Measurements from ENCODE around the gene BRME1.

The BRME1 gene

DNA sequence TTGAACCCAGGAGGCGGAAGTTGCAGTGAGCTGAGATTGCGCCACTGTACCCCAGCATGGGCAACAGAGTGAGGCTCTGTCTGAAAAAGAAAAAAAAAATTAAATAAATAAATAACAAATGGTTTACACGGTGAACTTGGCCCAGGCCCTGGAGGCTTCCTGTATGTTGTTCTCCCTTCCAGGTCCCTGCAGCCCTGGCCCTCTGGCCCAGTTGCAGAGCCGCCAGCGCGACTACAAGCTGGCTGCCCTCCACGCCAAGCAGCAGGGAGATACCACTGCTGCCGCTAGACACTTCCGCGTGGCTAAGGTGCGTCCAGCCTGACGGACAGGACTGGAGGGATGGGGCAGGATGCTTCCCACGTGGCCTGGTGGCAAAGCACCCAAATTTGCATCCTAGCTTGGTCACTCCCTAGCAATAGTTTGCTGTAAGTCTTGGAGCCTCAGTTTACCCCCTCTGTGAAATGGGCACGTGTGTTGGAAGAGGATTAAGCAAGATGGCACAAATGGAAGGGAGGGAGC lies 12.0 kb upstream of the BRME1 start:
- no peak for DNase-seq (ENCODE audit: low spot score)
- Mint-ChIP-seq H3K27ac (no peak overlapping the region), H3K4me1 (ENCODE audit: low read depth) (no peaks in the 10 kb centered on the region), H3K4me3 (no peak overlapping the region), H3K9me3 (peaks cover 6% of the 10 kb centered on the region), H3K36me3 (ENCODE audit: low read depth) (peaks cover 42% of the 10 kb centered on the region), H3K27me3 (ENCODE audit: low read depth) (no peaks in the 10 kb centered on the region)

DNA sequence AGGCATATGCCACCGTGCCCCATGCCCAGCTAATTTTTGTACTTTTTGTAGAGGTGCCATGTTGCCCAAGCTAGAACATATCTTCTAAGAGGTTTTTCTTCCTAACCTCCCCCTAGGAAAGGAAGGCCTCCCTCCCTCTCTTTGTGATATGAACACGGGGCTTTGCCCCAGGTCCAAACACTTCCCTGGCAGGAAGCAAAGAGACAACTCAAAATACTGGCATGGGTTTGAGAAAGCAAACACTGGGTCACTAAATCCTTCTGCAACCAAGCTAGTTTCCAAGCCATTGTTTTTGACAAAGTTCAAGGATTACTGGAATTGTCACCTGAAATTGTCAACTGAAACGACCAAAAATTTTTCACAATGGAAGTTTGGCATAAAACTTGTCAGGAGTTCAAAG lies 8.9 kb upstream of the BRME1 start:
- Mint-ChIP-seq H3K27ac (no peak overlapping the region), H3K4me3 (no peak overlapping the region), H3K9me3 (no peaks in the 10 kb centered on the region), H3K36me3 (ENCODE audit: low read depth) (peaks cover 29% of the 10 kb centered on the region), H3K4me1 (ENCODE audit: low read depth) (no peaks in the 10 kb centered on the region), H3K27me3 (ENCODE audit: low read depth) (no peaks in the 10 kb centered on the region)
- no peak for DNase-seq (ENCODE audit: low spot score)

DNA sequence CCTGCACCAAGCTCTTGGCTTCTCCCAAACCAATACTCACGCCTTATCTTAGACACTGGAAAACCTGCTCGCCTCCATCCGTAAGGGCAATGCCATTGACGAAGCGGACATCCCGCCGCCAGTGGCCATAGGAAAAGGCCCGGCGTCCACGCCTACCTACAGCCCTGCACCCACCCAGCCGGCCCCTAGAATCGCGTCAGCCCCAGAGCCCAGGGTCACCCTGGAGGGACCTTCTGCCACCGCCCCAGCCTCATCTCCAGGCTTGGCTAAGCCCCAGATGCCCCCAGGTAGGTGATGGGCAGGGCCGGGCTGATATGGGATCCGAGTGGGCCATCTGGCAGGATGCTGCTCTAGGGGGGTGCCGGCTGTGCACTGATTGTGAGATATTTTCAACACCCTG lies 7.4 kb upstream of the BRME1 start:
- no peak for DNase-seq (ENCODE audit: low spot score)
- H3K36me3 Mint-ChIP-seq (ENCODE audit: low read depth), result peaks cover 27% of the 10 kb centered on the region
- no peak overlapping the region for H3K27ac Mint-ChIP-seq
- no peak overlapping the region for H3K4me3 Mint-ChIP-seq
- H3K4me1 Mint-ChIP-seq (ENCODE audit: low read depth), result no peaks in the 10 kb centered on the region
- H3K9me3 Mint-ChIP-seq, result no peaks in the 10 kb centered on the region
- no peaks in the 10 kb centered on the region for H3K27me3 Mint-ChIP-seq (ENCODE audit: low read depth)

DNA sequence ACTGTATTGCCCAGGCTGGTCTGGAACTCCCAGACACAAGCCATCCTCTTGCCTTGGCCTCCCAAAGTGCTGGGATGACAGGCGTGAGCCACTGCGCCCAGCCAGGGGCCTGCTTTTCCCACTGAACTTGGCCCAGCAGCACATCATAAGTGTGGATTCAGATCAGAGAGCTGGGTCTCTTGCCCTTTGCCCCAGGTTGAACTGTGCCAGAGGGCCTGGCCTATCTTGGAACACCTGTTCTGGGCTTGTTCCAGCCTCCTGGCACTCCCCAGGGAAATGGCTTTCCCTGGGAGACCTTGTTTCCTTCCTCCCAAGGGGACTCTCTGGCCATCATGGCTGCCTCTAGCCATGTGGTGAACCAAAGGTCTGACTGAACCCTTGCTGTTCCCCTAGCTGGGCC lies 3.5 kb upstream of the BRME1 start:
- Mint-ChIP-seq H3K27ac (no peak overlapping the region), H3K9me3 (no peaks in the 10 kb centered on the region), H3K27me3 (ENCODE audit: low read depth) (no peaks in the 10 kb centered on the region), H3K4me3 (no peak overlapping the region), H3K4me1 (ENCODE audit: low read depth) (peaks cover 18% of the 10 kb centered on the region), H3K36me3 (ENCODE audit: low read depth) (peaks cover 22% of the 10 kb centered on the region)
- no peak for DNase-seq (ENCODE audit: low spot score)

DNA sequence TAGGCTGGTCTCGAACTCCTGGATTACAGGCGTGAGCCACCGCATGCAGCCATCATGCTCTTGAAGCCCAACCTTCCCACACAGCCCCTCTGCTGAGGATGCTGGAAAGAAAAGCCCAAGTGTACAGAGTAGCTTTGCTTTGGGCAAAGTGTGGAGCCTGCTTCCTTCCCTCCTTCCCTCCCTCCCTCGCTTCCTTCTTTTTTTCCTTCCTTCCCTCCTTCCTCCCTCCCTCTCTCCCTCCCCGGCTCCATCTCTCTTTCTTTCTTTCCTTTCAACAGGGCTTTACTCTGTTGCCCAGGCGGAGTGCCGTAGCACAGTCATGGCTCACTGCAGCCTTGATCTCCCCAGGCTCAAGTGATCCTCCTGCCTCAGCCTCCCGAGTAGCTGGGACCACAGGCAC lies 2.8 kb upstream of the BRME1 start:
- no peak overlapping the region for H3K27ac Mint-ChIP-seq
- no peaks in the 10 kb centered on the region for H3K27me3 Mint-ChIP-seq (ENCODE audit: low read depth)
- H3K9me3 Mint-ChIP-seq, result no peaks in the 10 kb centered on the region
- peaks cover 22% of the 10 kb centered on the region for H3K36me3 Mint-ChIP-seq (ENCODE audit: low read depth)
- no peak for DNase-seq (ENCODE audit: low spot score)
- H3K4me3 Mint-ChIP-seq, result no peak overlapping the region
- H3K4me1 Mint-ChIP-seq (ENCODE audit: low read depth), result peaks cover 18% of the 10 kb centered on the region

DNA sequence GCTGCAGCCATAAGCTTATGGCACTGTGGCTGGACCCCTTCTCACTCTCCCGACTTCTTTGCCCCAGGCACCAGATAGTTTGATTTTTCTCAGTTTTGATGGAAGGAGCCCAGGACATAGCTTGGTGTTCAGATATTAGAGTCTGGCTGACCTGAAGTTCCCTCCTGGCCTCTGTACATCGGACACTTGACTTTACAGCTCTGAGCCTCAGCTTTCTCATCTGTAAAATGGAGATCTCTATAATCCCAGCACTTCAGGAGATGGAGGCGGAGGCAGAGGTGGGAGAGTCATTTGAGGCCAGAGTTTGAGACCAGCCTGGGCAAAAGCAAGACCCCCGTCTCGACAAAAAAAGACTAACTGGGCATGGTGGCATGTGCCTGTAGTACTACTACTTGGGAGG lies 993 bp upstream of the BRME1 start:
- Mint-ChIP-seq H3K27ac (peak overlapping the region; percentile 57), H3K4me1 (ENCODE audit: low read depth) (peaks cover 18% of the 10 kb centered on the region), H3K27me3 (ENCODE audit: low read depth) (no peaks in the 10 kb centered on the region), H3K9me3 (no peaks in the 10 kb centered on the region), H3K4me3 (peak overlapping the region; percentile 79), H3K36me3 (ENCODE audit: low read depth) (peaks cover 15% of the 10 kb centered on the region)
- DNase-seq (ENCODE audit: low spot score), result no peak

DNA sequence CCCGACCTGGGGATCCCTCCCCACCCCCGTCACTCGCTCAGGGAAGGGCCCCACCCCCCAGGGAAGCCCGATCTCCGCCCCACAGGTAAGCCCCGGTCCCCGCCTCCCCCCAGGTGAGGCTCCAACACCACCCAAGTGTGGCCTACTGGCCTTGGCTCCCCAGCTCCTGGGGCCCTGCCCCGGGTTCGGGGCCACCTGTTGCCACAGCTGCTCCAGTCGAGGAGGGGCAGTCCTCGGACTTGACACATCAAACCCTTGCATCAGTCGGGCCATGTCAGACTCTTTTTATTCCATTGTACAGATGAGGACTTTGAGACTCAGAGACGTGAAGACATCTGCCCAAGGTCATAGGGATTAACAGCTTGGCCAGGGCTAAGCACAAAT lies 596 bp upstream of the BRME1 start:
- Mint-ChIP-seq H3K36me3 (ENCODE audit: low read depth) (peaks cover 15% of the 10 kb centered on the region), H3K9me3 (no peaks in the 10 kb centered on the region), H3K4me3 (peak overlapping the region; percentile 79), H3K27ac (peak overlapping the region; percentile 60), H3K27me3 (ENCODE audit: low read depth) (no peaks in the 10 kb centered on the region), H3K4me1 (ENCODE audit: low read depth) (peaks cover 18% of the 10 kb centered on the region)
- DNase-seq (ENCODE audit: low spot score), result no peak

DNA sequence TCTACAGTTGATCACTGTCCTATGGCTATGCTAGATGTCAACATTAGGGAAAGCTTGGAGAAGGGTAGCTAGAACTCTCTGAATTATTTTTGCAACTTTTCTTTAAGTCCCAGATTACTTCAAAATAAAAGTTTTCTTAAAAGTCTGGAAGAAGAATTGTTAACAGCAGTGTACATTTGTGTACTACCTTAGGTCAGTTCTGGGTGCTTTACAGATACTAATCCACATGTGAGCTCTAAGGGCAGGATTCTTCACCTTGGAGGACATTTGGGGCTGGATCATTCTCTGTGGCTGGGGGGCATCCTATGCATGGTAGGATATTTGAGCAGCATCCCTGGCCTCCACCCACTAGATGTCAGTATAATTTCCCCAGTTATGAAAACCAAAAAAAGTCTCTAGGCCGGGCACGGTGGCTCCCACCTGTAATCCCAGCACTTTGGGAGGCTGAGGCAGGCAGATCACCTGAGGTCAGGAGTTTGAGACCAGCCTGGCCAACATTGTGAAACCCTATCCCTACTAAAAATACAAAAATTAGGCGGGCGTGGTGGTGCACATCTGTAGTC lies 2.8 kb downstream of the BRME1 start:
- no peak overlapping the region for H3K27ac Mint-ChIP-seq

DNA sequence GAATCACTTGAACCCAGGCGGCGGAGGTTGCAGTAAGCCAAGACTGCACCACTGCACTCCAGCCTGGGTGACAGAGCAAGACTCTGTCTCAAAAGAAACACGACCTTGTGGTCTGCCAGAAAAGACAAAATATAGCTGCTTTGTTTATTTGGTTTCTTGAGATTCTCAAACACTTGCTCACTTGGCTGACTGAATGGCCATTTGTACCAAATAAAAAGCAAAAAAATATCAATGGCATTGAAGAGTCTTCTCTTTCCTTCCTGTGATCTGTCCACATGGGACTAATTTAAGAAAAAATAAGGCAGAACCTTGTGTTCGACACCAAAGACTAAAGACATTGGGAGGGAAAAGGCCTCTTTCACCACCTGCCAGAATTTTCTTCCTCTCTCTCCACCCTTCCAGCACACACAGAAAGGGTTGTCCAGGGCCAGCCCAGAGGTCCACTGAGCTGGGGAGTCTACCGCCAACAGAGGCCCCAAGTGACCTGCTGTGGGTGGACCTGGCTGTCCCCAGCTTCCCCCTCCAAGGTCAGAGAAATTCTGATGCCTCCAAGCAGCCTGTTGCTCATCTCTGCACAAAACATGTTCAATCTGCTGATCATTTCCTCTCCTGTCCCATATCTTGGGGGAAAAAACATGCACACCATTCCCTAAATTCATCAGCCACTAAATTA lies 5.9 kb downstream of the BRME1 start:
- H3K27me3 Mint-ChIP-seq (ENCODE audit: low read depth), result no peaks in the 10 kb centered on the region
- peaks cover 4% of the 10 kb centered on the region for H3K4me1 Mint-ChIP-seq (ENCODE audit: low read depth)
- H3K9me3 Mint-ChIP-seq, result no peaks in the 10 kb centered on the region
- H3K36me3 Mint-ChIP-seq (ENCODE audit: low read depth), result peaks cover 3% of the 10 kb centered on the region
- DNase-seq (ENCODE audit: low spot score), result no peak
- H3K27ac Mint-ChIP-seq, result no peak overlapping the region
- H3K4me3 Mint-ChIP-seq, result no peak overlapping the region

More for the DNA sequence above, 2.8 kb downstream of the BRME1 start:
- Mint-ChIP-seq H3K4me1 (ENCODE audit: low read depth) (peaks cover 18% of the 10 kb centered on the region), H3K4me3 (no peak overlapping the region), H3K9me3 (no peaks in the 10 kb centered on the region), H3K27me3 (ENCODE audit: low read depth) (no peaks in the 10 kb centered on the region), H3K36me3 (ENCODE audit: low read depth) (peaks cover 3% of the 10 kb centered on the region)
- DNase-seq (ENCODE audit: low spot score), result no peak

DNA sequence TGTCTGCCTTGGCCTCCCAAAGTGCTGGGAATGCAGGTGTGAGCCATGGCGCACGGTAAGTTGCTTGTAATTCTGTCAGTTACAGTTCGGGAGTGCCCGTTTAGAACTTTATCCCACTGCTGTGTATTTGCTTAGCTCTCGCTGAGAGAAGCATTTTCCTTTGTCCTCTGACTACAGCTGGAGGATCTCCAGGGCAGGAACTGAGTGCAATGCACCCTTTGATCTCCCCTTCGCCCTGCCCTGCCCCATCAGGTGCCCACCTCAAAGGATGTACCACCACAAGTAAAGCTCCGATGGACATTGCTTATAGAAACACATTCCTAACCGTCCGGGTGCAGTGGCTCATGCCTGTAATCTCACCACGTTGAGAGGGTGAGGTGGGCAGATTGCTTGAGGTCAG lies 6.5 kb downstream of the BRME1 start:
- Mint-ChIP-seq H3K4me1 (ENCODE audit: low read depth) (no peaks in the 10 kb centered on the region), H3K36me3 (ENCODE audit: low read depth) (no peaks in the 10 kb centered on the region), H3K27ac (no peak overlapping the region), H3K4me3 (no peak overlapping the region), H3K27me3 (ENCODE audit: low read depth) (no peaks in the 10 kb centered on the region), H3K9me3 (no peaks in the 10 kb centered on the region)
- no peak for DNase-seq (ENCODE audit: low spot score)

DNA sequence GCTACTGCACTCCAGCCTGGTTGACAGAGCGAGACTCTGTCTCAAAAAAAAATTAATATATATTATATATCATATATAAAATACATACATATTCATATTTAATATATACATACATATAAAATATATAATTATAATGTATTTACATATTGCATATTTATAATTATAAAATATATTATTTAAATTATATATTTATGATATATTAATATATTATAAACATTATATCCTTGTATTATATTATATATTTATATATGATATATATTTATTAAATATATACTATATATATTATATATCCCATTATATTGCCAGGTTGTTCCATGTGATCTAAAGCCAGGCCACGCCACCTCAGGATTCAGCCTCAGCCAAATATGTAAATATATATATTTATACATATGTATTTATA lies 9.7 kb downstream of the BRME1 start:
- H3K9me3 Mint-ChIP-seq, result no peaks in the 10 kb centered on the region
- DNase-seq (ENCODE audit: low spot score), result no peak
- H3K36me3 Mint-ChIP-seq (ENCODE audit: low read depth), result no peaks in the 10 kb centered on the region
- no peaks in the 10 kb centered on the region for H3K27me3 Mint-ChIP-seq (ENCODE audit: low read depth)
- H3K4me3 Mint-ChIP-seq, result no peak overlapping the region
- no peaks in the 10 kb centered on the region for H3K4me1 Mint-ChIP-seq (ENCODE audit: low read depth)
- H3K27ac Mint-ChIP-seq, result no peak overlapping the region

DNA sequence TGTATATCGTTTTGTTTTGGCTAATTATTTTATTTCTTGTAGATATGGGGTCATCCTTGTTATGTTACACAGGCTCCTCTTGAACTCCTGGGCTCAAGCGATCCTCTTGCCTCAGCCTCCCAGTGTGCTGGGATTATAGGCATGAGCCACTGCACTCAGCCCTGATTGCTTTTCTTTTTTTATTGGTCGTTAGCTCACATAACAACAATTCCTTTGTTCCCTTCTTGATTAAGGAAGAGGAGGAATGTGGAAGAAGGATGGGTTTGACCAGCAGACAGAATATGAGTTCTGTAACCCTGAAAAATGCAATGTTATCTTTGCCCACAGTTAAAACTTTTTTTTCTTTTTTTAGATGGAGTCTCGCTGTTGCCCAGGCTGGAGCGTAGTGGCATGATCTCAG lies 11.4 kb downstream of the BRME1 start:
- H3K9me3 Mint-ChIP-seq, result no peaks in the 10 kb centered on the region
- no peak overlapping the region for H3K4me3 Mint-ChIP-seq
- no peaks in the 10 kb centered on the region for H3K36me3 Mint-ChIP-seq (ENCODE audit: low read depth)
- no peaks in the 10 kb centered on the region for H3K4me1 Mint-ChIP-seq (ENCODE audit: low read depth)
- DNase-seq (ENCODE audit: low spot score), result no peak
- no peaks in the 10 kb centered on the region for H3K27me3 Mint-ChIP-seq (ENCODE audit: low read depth)
- no peak overlapping the region for H3K27ac Mint-ChIP-seq

DNA sequence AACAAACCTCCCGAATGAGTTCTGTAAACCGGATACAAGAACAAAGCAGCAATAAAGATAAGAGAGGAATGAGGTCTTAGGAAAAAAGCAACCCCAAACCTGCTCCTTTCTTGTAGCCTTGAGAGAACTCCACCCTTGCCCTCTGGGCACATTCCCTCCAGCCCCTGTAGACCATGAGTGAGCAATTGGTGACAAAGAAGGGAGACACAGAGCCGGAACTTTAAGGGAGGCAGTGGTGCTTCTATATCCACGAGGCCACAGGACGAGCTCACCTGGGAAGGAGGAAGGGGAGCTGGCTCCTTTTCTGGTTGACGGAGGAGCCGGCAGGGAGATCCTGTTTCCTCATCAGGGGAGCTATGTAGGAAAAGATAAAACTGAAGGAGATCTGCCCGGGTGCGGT lies 13.0 kb downstream of the BRME1 start:
- no peaks in the 10 kb centered on the region for H3K9me3 Mint-ChIP-seq
- no peaks in the 10 kb centered on the region for H3K4me1 Mint-ChIP-seq (ENCODE audit: low read depth)
- no peaks in the 10 kb centered on the region for H3K27me3 Mint-ChIP-seq (ENCODE audit: low read depth)
- H3K27ac Mint-ChIP-seq, result no peak overlapping the region
- no peak for DNase-seq (ENCODE audit: low spot score)
- no peaks in the 10 kb centered on the region for H3K36me3 Mint-ChIP-seq (ENCODE audit: low read depth)
- no peak overlapping the region for H3K4me3 Mint-ChIP-seq

DNA sequence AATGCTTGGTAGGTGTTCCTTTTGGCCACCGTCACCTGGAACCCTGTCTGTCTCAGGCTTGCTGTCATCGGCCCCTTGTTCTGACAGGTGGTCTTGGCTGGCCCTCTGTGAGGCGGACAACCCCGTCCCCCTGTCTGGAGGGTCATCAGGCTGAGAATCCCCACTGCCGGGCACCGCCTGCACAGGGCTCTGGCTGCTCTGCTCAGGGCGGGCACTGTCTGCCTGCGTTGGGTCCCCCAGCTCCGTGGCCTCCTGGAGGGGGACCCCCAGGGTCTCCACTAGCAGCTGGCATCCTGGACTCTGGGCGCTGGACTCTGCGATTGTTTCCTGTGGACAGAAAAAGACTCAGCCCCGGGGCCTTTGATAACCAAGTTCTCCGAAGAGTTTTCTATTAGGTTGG lies 15.8 kb downstream of the BRME1 start:
- no peaks in the 10 kb centered on the region for H3K27me3 Mint-ChIP-seq (ENCODE audit: low read depth)
- no peak for DNase-seq (ENCODE audit: low spot score)
- H3K36me3 Mint-ChIP-seq (ENCODE audit: low read depth), result no peaks in the 10 kb centered on the region
- no peaks in the 10 kb centered on the region for H3K9me3 Mint-ChIP-seq
- H3K27ac Mint-ChIP-seq, result no peak overlapping the region
- no peaks in the 10 kb centered on the region for H3K4me1 Mint-ChIP-seq (ENCODE audit: low read depth)
- no peak overlapping the region for H3K4me3 Mint-ChIP-seq

DNA sequence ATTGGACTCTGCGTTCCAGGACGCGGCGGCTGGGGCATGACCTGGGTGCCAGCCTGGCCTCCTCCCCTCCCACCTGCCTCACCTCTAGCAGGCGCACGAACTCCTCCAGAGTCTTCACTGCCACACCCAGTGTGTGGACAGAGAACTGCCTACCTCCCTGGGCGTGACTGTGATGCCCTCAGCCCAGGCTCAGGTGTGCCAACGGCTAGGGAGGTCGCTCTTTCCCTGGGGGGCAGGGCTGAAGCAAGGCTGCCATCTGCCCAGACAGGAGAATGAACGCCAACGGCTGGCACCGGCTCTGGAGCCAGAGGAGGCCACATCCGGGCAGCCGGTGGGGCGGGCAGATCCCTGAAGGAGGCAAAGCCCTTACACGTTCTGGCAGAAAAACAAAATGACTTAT lies 17.6 kb downstream of the BRME1 start:
- Mint-ChIP-seq H3K27ac (no peak overlapping the region), H3K4me3 (no peak overlapping the region), H3K4me1 (ENCODE audit: low read depth) (peaks cover 4% of the 10 kb centered on the region), H3K9me3 (no peaks in the 10 kb centered on the region), H3K36me3 (ENCODE audit: low read depth) (no peaks in the 10 kb centered on the region), H3K27me3 (ENCODE audit: low read depth) (no peaks in the 10 kb centered on the region)
- DNase-seq (ENCODE audit: low spot score), result no peak

All from T-helper 2 cell treated with Interferon-gamma antibody and Interleukin-4, amounts not matched to agents 5 μg/mL and 100 μg/mL, for 36 hours (primary cell).